OCI-LY1 (cell line): ENCODE data around the gene ZNF319.

Experiments used
- H2AFZ ChIP-seq: fragments of 200-600 bp; sonication (generic), shearing (Covaris generic); 2 replicates; pipeline ENCODE4 v1.6.0; 2014; ENCODE audit warnings: antibody characterized with exemption, mild to moderate bottlenecking, low read length
- H3F3A ChIP-seq: fragments of 200-600 bp; sonication (generic), shearing (Covaris generic); 2 replicates; pipeline ENCODE4 v1.6.0; 2014; ENCODE audit warnings: mild to moderate bottlenecking, antibody characterized with exemption, low read length, moderate library complexity; ENCODE audit not compliant: insufficient read depth
- H3K27ac ChIP-seq: fragments of 200-600 bp; sonication (generic); 2 replicates; pipeline ENCODE4 v1.5.1; 2014; ENCODE audit warnings: low read length, mixed run types, mild to moderate bottlenecking, low read depth; ENCODE audit not compliant: poor library complexity, severe bottlenecking
- H3K27me3 ChIP-seq: fragments of 200-600 bp; sonication (generic); 2 replicates; pipeline ENCODE4 v1.6.0; 2014; ENCODE audit warnings: antibody characterized with exemption, mild to moderate bottlenecking, low read length, moderate library complexity; ENCODE audit not compliant: insufficient read depth
- H3K36me3 ChIP-seq: fragments of 200-600 bp; sonication (generic); 2 replicates; pipeline ENCODE4 v1.6.1; 2014; ENCODE audit warnings: mild to moderate bottlenecking, antibody characterized with exemption, low read length, moderate library complexity, mixed read lengths; ENCODE audit not compliant: insufficient read depth
- H3K4me1 ChIP-seq: fragments of 200-600 bp; sonication (generic); 2 replicates; pipeline ENCODE4 v1.5.1; 2014; ENCODE audit warnings: mild to moderate bottlenecking, low read length, moderate library complexity; ENCODE audit not compliant: insufficient read depth, severe bottlenecking
- H3K4me2 ChIP-seq: fragments of 200-600 bp; sonication (generic), shearing (Covaris generic); 2 replicates; pipeline ENCODE4 v1.6.1; 2014; ENCODE audit warnings: low read length
- H3K4me3 ChIP-seq: fragments of 200-600 bp; sonication (generic); 2 replicates; pipeline ENCODE4 v1.5.1; 2014; ENCODE audit warnings: low read length, low read depth, mild to moderate bottlenecking, mixed read lengths; ENCODE audit not compliant: poor library complexity, severe bottlenecking
- H3K79me2 ChIP-seq: fragments of 200-600 bp; shearing (Covaris generic); 2 replicates; pipeline ENCODE4 v1.6.1; 2016; ENCODE audit warnings: mixed run types, low read length, mixed read lengths; ENCODE audit not compliant: insufficient read depth
- H3K9ac ChIP-seq: fragments of 200-600 bp; sonication (generic), shearing (Covaris generic); 2 replicates; pipeline ENCODE4 v1.6.1; 2014; ENCODE audit warnings: mild to moderate bottlenecking, low read length, mixed read lengths
- H3K9me2 ChIP-seq: fragments of 200-600 bp; sonication (generic), shearing (Covaris generic); 2 replicates; pipeline ENCODE4 v1.6.1; 2014; ENCODE audit warnings: low read depth, mild to moderate bottlenecking, low read length, mixed read lengths
- H3K9me3 ChIP-seq: fragments of 200-600 bp; shearing (Covaris generic); 2 replicates; pipeline ENCODE4 v1.6.1; 2014; ENCODE audit warnings: low read length, mixed read lengths
- H4K20me1 ChIP-seq: fragments of 200-600 bp; sonication (generic), shearing (Covaris generic); 2 replicates; pipeline ENCODE4 v1.6.0; 2016; ENCODE audit warnings: mild to moderate bottlenecking, low read length; ENCODE audit not compliant: insufficient read depth
- CTCF ChIP-seq: fragments of 200-600 bp; sonication (generic), shearing (Covaris generic); IDR thresholded peaks from 2 replicates; pipeline ENCODE4 v1.5.1; 2017; ENCODE audit warnings: mild to moderate bottlenecking, antibody characterized with exemption, low read length, moderate library complexity, mixed read lengths
- EZH2 ChIP-seq: fragments of 200-600 bp; sonication (generic), shearing (Covaris generic); IDR thresholded peaks from 2 replicates; pipeline ENCODE4 v1.8.0; 2017; ENCODE audit warnings: borderline replicate concordance, mixed run types, mild to moderate bottlenecking, antibody characterized with exemption, low read length, moderate library complexity, mixed read lengths

Gene ZNF319

DNA sequence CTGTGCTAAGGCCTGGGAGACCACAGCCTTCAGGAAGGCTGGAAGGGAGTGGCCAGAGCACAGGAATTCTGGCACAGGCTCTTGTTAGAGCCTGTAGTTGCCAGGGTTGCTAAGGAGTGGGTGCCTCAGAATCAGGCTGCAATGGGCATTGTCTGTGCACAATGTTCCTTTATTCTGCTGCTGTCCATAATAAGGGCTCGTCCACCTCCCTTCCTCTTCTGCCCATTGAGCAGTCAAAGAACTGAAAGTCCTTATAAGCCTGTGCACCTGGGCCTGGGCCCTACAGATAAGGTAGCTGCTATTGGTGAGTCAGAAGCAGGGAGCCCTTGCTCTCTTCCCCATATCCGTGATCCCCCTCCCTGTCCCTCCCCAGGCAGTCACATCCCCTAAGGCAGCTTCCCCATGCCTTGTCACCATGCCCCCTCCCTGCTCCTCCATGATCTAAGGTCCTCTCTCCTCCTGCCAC lies 24.1 kb downstream of the ZNF319 start:
- no peaks in the 10 kb centered on the region for H4K20me1 ChIP-seq
- H3F3A ChIP-seq, result no peaks in the 10 kb centered on the region
- no peaks in the 10 kb centered on the region for H3K36me3 ChIP-seq
- H3K27me3 ChIP-seq, result no peaks in the 10 kb centered on the region
- H3K27ac ChIP-seq, result no peak overlapping the region
- H3K9me2 ChIP-seq, result no peaks in the 10 kb centered on the region
- H3K4me1 ChIP-seq, result no peaks in the 10 kb centered on the region
- H3K9me3 ChIP-seq, result no peaks in the 10 kb centered on the region
- no peaks in the 10 kb centered on the region for H3K79me2 ChIP-seq
- no peak overlapping the region for H2AFZ ChIP-seq
- H3K4me2 ChIP-seq, result no peak overlapping the region
- TF ChIP-seq EZH2 (no peak), CTCF (no peak)
- H3K4me3 ChIP-seq, result no peak overlapping the region
- H3K9ac ChIP-seq, result no peak overlapping the region

GRCh38 chr16:57972306-57972705 lies 28.2 kb downstream of the ZNF319 start:
- Histone ChIP-seq H3F3A (no peaks in the 10 kb centered on the region), H3K79me2 (no peaks in the 10 kb centered on the region), H3K9ac (no peak overlapping the region), H3K27ac (no peak overlapping the region), H3K4me3 (no peak overlapping the region), H4K20me1 (no peaks in the 10 kb centered on the region), H3K4me1 (no peaks in the 10 kb centered on the region), H3K9me3 (no peaks in the 10 kb centered on the region), H3K9me2 (no peaks in the 10 kb centered on the region), H3K4me2 (no peak overlapping the region), H3K27me3 (no peaks in the 10 kb centered on the region), H3K36me3 (no peaks in the 10 kb centered on the region), H2AFZ (no peak overlapping the region)
- no peak for TF ChIP-seq EZH2

GRCh38 chr16:57971848-57972247 lies 28.6 kb downstream of the ZNF319 start:
- H3K4me3 ChIP-seq, result no peak overlapping the region
- H3K9me3 ChIP-seq, result no peaks in the 10 kb centered on the region
- no peak overlapping the region for H3K27ac ChIP-seq
- no peaks in the 10 kb centered on the region for H3K9me2 ChIP-seq
- H3K36me3 ChIP-seq, result no peaks in the 10 kb centered on the region
- no peaks in the 10 kb centered on the region for H3F3A ChIP-seq
- H3K4me1 ChIP-seq, result no peaks in the 10 kb centered on the region
- H3K27me3 ChIP-seq, result no peaks in the 10 kb centered on the region
- TF ChIP-seq EZH2, result no peak
- no peak for TF ChIP-seq CTCF
- no peak overlapping the region for H2AFZ ChIP-seq
- no peak overlapping the region for H3K4me2 ChIP-seq
- H3K9ac ChIP-seq, result no peak overlapping the region
- H3K79me2 ChIP-seq, result no peaks in the 10 kb centered on the region
- H4K20me1 ChIP-seq, result no peaks in the 10 kb centered on the region

GRCh38 chr16:57970970-57971369 lies 29.5 kb downstream of the ZNF319 start, which contains the start of gene CNGB1:
Gene CNGB1 (minus strand): TSS chr16:57971128. CDS start chr16:57967286, 3,842 bp downstream.
- no peak within 1 kb of the TSS for H3K9ac ChIP-seq
- H3F3A ChIP-seq, result no peaks in the 10 kb centered on the region
- H3K79me2 ChIP-seq, result no peaks in the 10 kb centered on the region
- no peaks in the 10 kb centered on the region for H4K20me1 ChIP-seq
- TF ChIP-seq CTCF (no peak), EZH2 (no peak)
- no peak within 1 kb of the TSS for H3K4me2 ChIP-seq
- H3K9me3 ChIP-seq, result no peaks in the 10 kb centered on the region
- H3K36me3 ChIP-seq, result no peaks in the 10 kb centered on the region
- no peaks in the 10 kb centered on the region for H3K27me3 ChIP-seq
- H3K9me2 ChIP-seq, result no peaks in the 10 kb centered on the region
- no peak within 1 kb of the TSS for H3K4me3 ChIP-seq
- H3K4me1 ChIP-seq, result no peaks in the 10 kb centered on the region
- no peak within 1 kb of the TSS for H2AFZ ChIP-seq
- no peak within 1 kb of the TSS for H3K27ac ChIP-seq
